CD4-positive, alpha-beta T cell (primary cell): Measurements from ENCODE around the gene TRAF3. TPM values are rescaled to one million over a fixed set of nuclear protein-coding genes. Genes with fewer than 3 reads are reported as not detected.
A peak's percentile ranks its signal among the peaks of the same experiment; 100 is the strongest.

Source experiments
- ATAC-seq: fragments of 200-7000 bp; cut with Tn5 transposase; one replicate; pipeline ENCODE4 v1.10.0; 2022; ENCODE audit warnings: mild to moderate bottlenecking; ENCODE audit not compliant: poor library complexity
- CTCF ChIA-PET: fragments of 350-600 bp; sonication (Branson Sonifier 250); formaldehyde crosslinking; loops from one replicate; lab custom pipeline; 2021; ENCODE audit warnings: antibody characterized with exemption, inconsistent platforms; lab: Charles Lee
- POLR2A ChIA-PET: fragments of 350-600 bp; sonication (Branson Sonifier 250); formaldehyde crosslinking; loops from one replicate; lab custom pipeline; 2021; ENCODE audit warnings: antibody characterized with exemption, inconsistent platforms; lab: Charles Lee
- DNase-seq, 14 experiments: peaks; one replicate each; pipeline ENCODE4 v3.0.0-alpha.2; 2013 to 2020; ENCODE audit warnings: mixed read lengths in 2 of 14
- H3K27ac ChIP-seq, 2 donors: one replicate each; pipeline versions ENCODE4 v1.5.1 to v1.7.0; 2013; ENCODE audit warnings: low read length in 2 of 2, low read depth in 1 of 2, mild to moderate bottlenecking in 1 of 2
- H3K27me3 ChIP-seq, 2 experiments: 1 replicate in 1 of 2; 2 replicates in 1 of 2; pipeline versions ENCODE4 v1.6.1 to v1.7.0; 2013; ENCODE audit warnings: low read length in 2 of 2, control low read depth in 1 of 2, mild to moderate bottlenecking in 1 of 2, moderate library complexity in 1 of 2; ENCODE audit not compliant: insufficient read depth in 2 of 2, control insufficient read depth in 1 of 2
- H3K36me3 ChIP-seq: one replicate; pipeline ENCODE4 v1.6.1; 2013; ENCODE audit warnings: low read length, control low read depth; ENCODE audit not compliant: insufficient read depth
- H3K4me1 ChIP-seq: one replicate; pipeline ENCODE4 v1.6.1; 2013; ENCODE audit warnings: low read length, control low read depth; ENCODE audit not compliant: insufficient read depth
- H3K4me3 ChIP-seq: one replicate; pipeline ENCODE4 v1.5.1; 2013; ENCODE audit warnings: mild to moderate bottlenecking, low read length, moderate library complexity
- H3K9me3 ChIP-seq, 2 experiments: 1 replicate in 1 of 2; 2 replicates in 1 of 2; pipeline versions ENCODE4 v1.6.1 to v1.7.0; 2013; ENCODE audit warnings: low read length in 2 of 2, mild to moderate bottlenecking in 2 of 2, control low read depth in 1 of 2, moderate library complexity in 1 of 2; ENCODE audit not compliant: control insufficient read depth in 1 of 2, insufficient read depth in 1 of 2
- H3K27ac Mint-ChIP-seq: one replicate; pipeline ENCODE4 v1.8.0; 2020; ENCODE audit warnings: mixed read lengths
- H3K27me3 Mint-ChIP-seq: one replicate; pipeline ENCODE4 v1.8.0; 2021; ENCODE audit warnings: mixed read lengths
- H3K36me3 Mint-ChIP-seq: one replicate; pipeline ENCODE4 v1.8.0; 2021; ENCODE audit warnings: low read depth, mixed read lengths
- H3K4me1 Mint-ChIP-seq: one replicate; pipeline ENCODE4 v1.8.0; 2021; ENCODE audit warnings: low read depth, mixed read lengths
- H3K4me3 Mint-ChIP-seq: one replicate; pipeline ENCODE4 v1.8.0; 2020; ENCODE audit warnings: mild to moderate bottlenecking, mixed read lengths
- H3K9me3 Mint-ChIP-seq: one replicate; pipeline ENCODE4 v1.8.0; 2020; ENCODE audit warnings: mixed read lengths
- CTCF ChIP-seq: fragments of 200-600 bp; IDR thresholded peaks from one replicate; pipeline ENCODE4 v1.8.0; 2022; ENCODE audit warnings: antibody characterized with exemption, mild to moderate bottlenecking
- intact Hi-C, 2 experiments: fragments of 100-400 bp; cut with DNase I in 1 of 2; cut with micrococcal nuclease in 1 of 2; formaldehyde crosslinking; loops; one replicate each; pipeline versions ENCODE4 v1.15.1 to v1.9.0; 2023 to 2025; cut with DNase I, micrococcal nuclease
- total RNA-seq, 174 experiments: library from RNA in 2 of 174; stranded (reverse) in 2 of 174; gene quantifications; one replicate each; pipeline ENCODE4 v1.2.3 and lab custom pipeline; 2021 to 2026

Gene TRAF3
- total RNA-seq, 2 experiments from 2014 or later = 27.1 to 32.4 TPM

GRCh38 chr14:102778338-102779083 is 1.3 kb downstream of the TRAF3 start:
- Histone ChIP-seq H3K27me3 (no peaks in the 10 kb centered on the region), H3K4me3 (peak overlapping the region; percentile 82), H3K36me3 (peaks cover 3% of the 10 kb centered on the region), H3K4me1 (peaks cover 69% of the 10 kb centered on the region), H3K9me3 (no peaks in the 10 kb centered on the region), H3K27ac (peak overlapping the region; percentile 37 to 43)
- peak in 5 of 14 experiments; percentile 20 to 65 (median 32) for DNase-seq
- POLR2A ChIA-PET = interaction anchor here (1.0 kb wide), 1 partner anchor 71 kb away, joined by 3 read pairs; no protein-coding TSS in a partner anchor
- Mint-ChIP-seq H3K9me3 (no peaks in the 10 kb centered on the region), H3K4me1 (peaks cover 54% of the 10 kb centered on the region), H3K4me3 (peak overlapping the region; percentile 91), H3K36me3 (peaks cover 9% of the 10 kb centered on the region), H3K27me3 (no peaks in the 10 kb centered on the region), H3K27ac (peak overlapping the region; percentile 90)
- intact Hi-C loops = loop anchor here (5.0 to 10.0 kb wide), 5 partner anchors 39 to 691 kb away; partner anchors contain the start of genes CDC42BPB (in 1 of the 2), EIF5 (in 1 of the 2), HSP90AA1 (in 1 of the 2) and RCOR1 (in 1 of the 2)
- TF ChIP-seq CTCF = no peak
- CTCF ChIA-PET = interaction anchor here (0.6 kb wide), 1 partner anchor 35 kb away, joined by 3 read pairs; no protein-coding TSS in a partner anchor
- peak; percentile 6 for ATAC-seq

- no peaks in the 10 kb centered on the region for H3K27me3 ChIP-seq
- intact Hi-C loops = loop anchor here (5.0 to 10.0 kb wide), 5 partner anchors 38 to 692 kb away; partner anchors contain the start of genes CDC42BPB (in 1 of the 2), EIF5 (in 1 of the 2), HSP90AA1 (in 1 of the 2) and RCOR1 (in 1 of the 2)
- H3K9me3 ChIP-seq = no peaks in the 10 kb centered on the region
- DNase-seq (no peak), ATAC-seq (no peak)
- no peak for TF ChIP-seq CTCF
- Mint-ChIP-seq H3K9me3 (no peaks in the 10 kb centered on the region), H3K4me3 (peak overlapping the region; percentile 91), H3K27ac (peak overlapping the region; percentile 90), H3K4me1 (peaks cover 60% of the 10 kb centered on the region), H3K36me3 (peaks cover 9% of the 10 kb centered on the region), H3K27me3 (no peaks in the 10 kb centered on the region)
- ChIA-PET POLR2A (no interaction called here), CTCF (no interaction called here)
- peak overlapping the region; percentile 82 for H3K4me3 ChIP-seq
- peak overlapping the region in 1 of 2 donors; percentile 43 for H3K27ac ChIP-seq
- peaks cover 68% of the 10 kb centered on the region for H3K4me1 ChIP-seq
- H3K36me3 ChIP-seq = peaks cover 3% of the 10 kb centered on the region
Observed at GRCh38 chr14:102779084-102779462, 1.8 kb downstream of the TRAF3 start.

GRCh38 chr14:102779574-102780315 is 2.5 kb downstream of the TRAF3 start:
- H3K36me3 Mint-ChIP-seq = peaks cover 9% of the 10 kb centered on the region
- no peaks in the 10 kb centered on the region for H3K27me3 ChIP-seq
- ATAC-seq = no peak
- H3K4me1 Mint-ChIP-seq = peaks cover 60% of the 10 kb centered on the region
- H3K36me3 ChIP-seq = peaks cover 3% of the 10 kb centered on the region
- DNase-seq = peak in 1 of 14 experiments; percentile 24
- intact Hi-C loops = loop anchor here (5.0 to 10.0 kb wide), 5 partner anchors 38 to 692 kb away; partner anchors contain the start of genes CDC42BPB (in 1 of the 2), EIF5 (in 1 of the 2), HSP90AA1 (in 1 of the 2) and RCOR1 (in 1 of the 2)
- TF ChIP-seq CTCF = no peak
- H3K27ac ChIP-seq = no peak overlapping the region
- H3K4me3 Mint-ChIP-seq = peak overlapping the region; percentile 91
- ChIA-PET POLR2A (interaction anchor here (0.9 kb wide), 1 partner anchor 257 kb away, joined by 4 read pairs; no protein-coding TSS in a partner anchor), CTCF (no interaction called here)
- H3K9me3 ChIP-seq = no peaks in the 10 kb centered on the region
- no peaks in the 10 kb centered on the region for H3K9me3 Mint-ChIP-seq
- H3K27ac Mint-ChIP-seq = peak overlapping the region; percentile 90
- peak overlapping the region; percentile 82 for H3K4me3 ChIP-seq
- peaks cover 68% of the 10 kb centered on the region for H3K4me1 ChIP-seq
- no peaks in the 10 kb centered on the region for H3K27me3 Mint-ChIP-seq
